Endothelial cell of umbilical vein (primary cell): Measurements from ENCODE around the gene GINS3. TPM values are rescaled to one million over a fixed set of nuclear protein-coding genes. Genes with fewer than 3 reads are reported as not detected.
A peak's percentile ranks its signal among the peaks of the same experiment; 100 is the strongest.
"Not testable (repeated sequence)": the region's sequence is repeated elsewhere in the genome, so short reads cannot be mapped to it uniquely, and the experiment has no call there.

ENCODE experiments used
- BruUV-seq: library from RNA; stranded (reverse); fragments of 400-500 nt; replicated peaks from 2 replicates; lab custom pipeline; 2021; lab: Mats Ljungman, UMichigan
- CTCF ChIA-PET: fragments of 300-600, 350-600 bp; sonication (Branson Sonifier 250); formaldehyde crosslinking; loops from one replicate; lab custom pipeline; 2021; ENCODE audit warnings: antibody characterized with exemption, inconsistent platforms; lab: Charles Lee
- POLR2A ChIA-PET: fragments of 300-600, 350-600 bp; sonication (Branson Sonifier 250); formaldehyde crosslinking; loops from one replicate; lab custom pipeline; 2021; ENCODE audit warnings: antibody characterized with exemption, inconsistent platforms; lab: Charles Lee
- DNase-seq: peaks from one replicate; pipeline ENCODE4 v3.0.0-alpha.2; 2011; ENCODE audit warnings: low read depth, low spot score
- FAIRE-seq: peaks from 2 replicates; lab custom pipeline; 2011; peaks lifted over from hg19 to GRCh38; lab: Jason Lieb, UNC
- H2AFZ ChIP-seq: 2 replicates; pipeline ENCODE4 v1.6.0; 2012; ENCODE audit warnings: low read depth, low read length, control low read depth, inconsistent platforms
- H3K27ac ChIP-seq: 2 replicates; pipeline ENCODE4 v1.5.1; 2011; ENCODE audit warnings: low read depth, mild to moderate bottlenecking, control low read depth, low read length, moderate library complexity; ENCODE audit not compliant: insufficient read depth
- H3K27me3 ChIP-seq, 2 experiments: 2 replicates each; pipeline versions ENCODE4 v1.6.0 to v1.6.1; 2011; ENCODE audit warnings: low read length in 2 of 2, mixed read lengths in 1 of 2; ENCODE audit not compliant: control insufficient read depth in 2 of 2, insufficient read depth in 2 of 2
- H3K36me3 ChIP-seq, 2 experiments: 2 replicates in 1 of 2; 3 replicates in 1 of 2; pipeline ENCODE4 v1.5.1; 2011; ENCODE audit warnings: low read length in 2 of 2, mild to moderate bottlenecking in 1 of 2, moderate library complexity in 1 of 2; ENCODE audit not compliant: control insufficient read depth in 2 of 2, insufficient read depth in 2 of 2; ENCODE audit errors: extremely low read depth in 1 of 2
- H3K4me1 ChIP-seq: 3 replicates; pipeline ENCODE4 v1.5.1; 2011; ENCODE audit warnings: mild to moderate bottlenecking, low read length; ENCODE audit not compliant: control insufficient read depth, insufficient read depth; ENCODE audit errors: extremely low read depth
- H3K4me2 ChIP-seq: 2 replicates; pipeline ENCODE4 v1.6.1; 2011; ENCODE audit warnings: low read length, control low read depth, mixed read lengths; ENCODE audit not compliant: insufficient read depth
- H3K4me3 ChIP-seq, 3 experiments: fragments of 200-600 bp in 1 of 3; sonication (generic), shearing (Covaris generic) in 1 of 3; replicated peaks in 1 of 3; 2 replicates each; pipeline ENCODE4 v1.5.1; 2011 to 2016; ENCODE audit warnings: control low read depth in 3 of 3, low read length in 3 of 3, mild to moderate bottlenecking in 2 of 3, inconsistent platforms in 1 of 3, low read depth in 1 of 3, moderate library complexity in 1 of 3; ENCODE audit not compliant: insufficient read depth in 1 of 3
- H3K79me2 ChIP-seq: 2 replicates; pipeline ENCODE4 v1.6.0; 2012; ENCODE audit warnings: low read length, inconsistent platforms; ENCODE audit not compliant: control insufficient read depth, insufficient read depth
- H3K9ac ChIP-seq: replicated peaks from 2 replicates; pipeline ENCODE3; 2011; ENCODE audit warnings: low read length, control low read depth; ENCODE audit not compliant: insufficient read depth; ENCODE audit errors: extremely low read depth
- H3K9me1 ChIP-seq: replicated peaks from 3 replicates; pipeline ENCODE4 v1.6.0; 2011; ENCODE audit warnings: mild to moderate bottlenecking, low read length; ENCODE audit not compliant: control insufficient read depth, insufficient read depth; ENCODE audit errors: extremely low read depth
- H3K9me3 ChIP-seq: replicated peaks from 2 replicates; pipeline ENCODE4 v1.5.1; 2012; ENCODE audit warnings: low read length, inconsistent platforms; ENCODE audit not compliant: control insufficient read depth, insufficient read depth
- H4K20me1 ChIP-seq: replicated peaks from 2 replicates; pipeline ENCODE3; 2011; ENCODE audit warnings: mild to moderate bottlenecking, low read length; ENCODE audit not compliant: control insufficient read depth, insufficient read depth; ENCODE audit errors: extremely low read depth
- CTCF ChIP-seq, 2 donors: IDR thresholded peaks; 1 replicate in 1 of 2; 2 replicates in 1 of 2; pipeline ENCODE4 v1.5.1; 2011; ENCODE audit warnings: low read length in 2 of 2, mild to moderate bottlenecking in 2 of 2, moderate library complexity in 2 of 2, control low read depth in 1 of 2, inconsistent platforms in 1 of 2, low read depth in 1 of 2; ENCODE audit not compliant: insufficient read depth in 1 of 2; ENCODE audit errors: extremely low read depth in 1 of 2
- EZH2 ChIP-seq: IDR thresholded peaks from 2 replicates; pipeline ENCODE4 v1.6.1; 2012; ENCODE audit warnings: borderline replicate concordance, low read depth, mild to moderate bottlenecking, moderate library complexity, low read length, inconsistent platforms; ENCODE audit not compliant: severe bottlenecking
- FOS ChIP-seq: IDR thresholded peaks from 2 replicates; pipeline ENCODE4 v1.6.1; 2011; ENCODE audit warnings: mild to moderate bottlenecking, low read length, moderate library complexity, borderline replicate concordance; ENCODE audit not compliant: insufficient read depth
- GATA2 ChIP-seq: IDR thresholded peaks from 2 replicates; pipeline ENCODE4 v1.7.0; 2011; ENCODE audit warnings: low read depth, mild to moderate bottlenecking, moderate library complexity, mixed read lengths, low read length; ENCODE audit not compliant: insufficient read length, insufficient read depth
- JUN ChIP-seq: IDR thresholded peaks from 2 replicates; pipeline ENCODE4 v1.6.1; 2011; ENCODE audit warnings: borderline replicate concordance, low read depth; ENCODE audit not compliant: insufficient read length, insufficient read depth
- MAX ChIP-seq: IDR thresholded peaks from 2 replicates; pipeline ENCODE4 v1.6.1; 2011; ENCODE audit not compliant: insufficient read depth, insufficient read length
- MYC ChIP-seq: IDR thresholded peaks from one replicate; pipeline ENCODE4 v1.6.1; 2011; ENCODE audit warnings: mild to moderate bottlenecking, low read depth, low read length
- POLR2A ChIP-seq: IDR thresholded peaks from 2 replicates; pipeline ENCODE4 v1.6.1; 2012; ENCODE audit warnings: low read depth, mild to moderate bottlenecking, control low read depth, low read length
- POLR2AphosphoS5 ChIP-seq: IDR thresholded peaks from 2 replicates; pipeline ENCODE4 v1.6.1; 2012; ENCODE audit warnings: low read depth, mild to moderate bottlenecking, control low read depth, low read length, moderate library complexity; ENCODE audit not compliant: insufficient read depth
- dilution Hi-C: fragments of 300-500 bp; cut with MboI; formaldehyde crosslinking; loops from one replicate; pipeline ENCODE4 v1.15.0; 2019; ENCODE audit warnings: low sequenced_read_pairs; ENCODE audit not compliant: extremely low pct_ligation_motif_present
- intact Hi-C: fragments of 100-400 bp; cut with micrococcal nuclease; formaldehyde crosslinking; loops from one replicate; pipeline ENCODE4 v1.10.0; 2022
- polyA plus RNA-seq, 4 experiments: library from polyadenylated mRNA; depleted of rRNA in 3 of 4; stranded (reverse) in 3 of 4; unstranded in 1 of 4; fragments of >200 nt; gene quantifications; 2 replicates each; pipeline versions ENCODE4 v1.2.1 to v1.2.3, GENCODE V29; 2011 to 2012; ENCODE audit warnings: missing spikeins in 1 of 4
- total RNA-seq: library from RNA; stranded (reverse); gene quantifications from 2 replicates; pipeline ENCODE4 v1.2.3, GENCODE V29; 2021

The GINS3 gene
- total and polyA plus RNA-seq, 2 donors (not counting 3 experiments of a cell fraction or from before 2014, with no cell fraction given), result 17.2 to 24.1 TPM

GRCh38 chr16:58411736-58412614, 19.7 kb downstream of the GINS3 start:
- no peaks in the 10 kb centered on the region for H3K36me3 ChIP-seq
- no peaks in the 10 kb centered on the region for H4K20me1 ChIP-seq
- H3K79me2 ChIP-seq, result no peaks in the 10 kb centered on the region
- H3K9me3 ChIP-seq, result no peaks in the 10 kb centered on the region
- no TSS peak for BruUV-seq
- no peak overlapping the region for H3K27ac ChIP-seq
- H2AFZ ChIP-seq, result no peak overlapping the region
- H3K4me3 ChIP-seq, result no peak overlapping the region
- H3K27me3 ChIP-seq, result no peaks in the 10 kb centered on the region
- H3K4me2 ChIP-seq, result no peak overlapping the region
- dilution Hi-C loops, result no loop called here
- CTCF ChIA-PET, result no interaction called here
- no peaks in the 10 kb centered on the region for H3K9me1 ChIP-seq
- peak; percentile 40 for FAIRE-seq
- DNase-seq, result no peak
- TF ChIP-seq CTCF (IDR thresholded peaks at IDR 0.05; ENCODE audit: extremely low read depth in 1 of 2, insufficient read depth in 1 of 2, low read depth in 1 of 2, low read length in 2 of 2) (no peak), GATA2 (no peak), EZH2 (no peak), JUN (no peak), POLR2A (no peak), FOS (no peak), MYC (no peak), MAX (no peak), POLR2AphosphoS5 (no peak)
- POLR2A ChIA-PET, result no interaction called here
- intact Hi-C loops, result no loop called here
- peaks cover 15% of the 10 kb centered on the region for H3K4me1 ChIP-seq
- no peak overlapping the region for H3K9ac ChIP-seq

GRCh38 chr16:58412615-58412970, 20.3 kb downstream of the GINS3 start:
- BruUV-seq, H4K20me1 ChIP-seq, POLR2A ChIA-PET, H2AFZ ChIP-seq, intact Hi-C loops, FAIRE-seq, H3K9me3 ChIP-seq, H3K36me3 ChIP-seq, H3K79me2 ChIP-seq, H3K27ac ChIP-seq, DNase-seq, H3K4me3 ChIP-seq, H3K27me3 ChIP-seq, H3K9me1 ChIP-seq, dilution Hi-C loops, H3K9ac ChIP-seq, H3K4me2 ChIP-seq: not testable (repeated sequence)
- CTCF ChIA-PET, result interaction anchor here (1.0 kb wide), 1 partner anchor 76 kb away, joined by 3 read pairs; no protein-coding TSS in a partner anchor
- H3K4me1 ChIP-seq, result peaks cover 15% of the 10 kb centered on the region
